Rectal smooth muscle tissue (tissue), 1 donor: ENCODE data around the gene FKBP11.
A peak's percentile ranks its signal among the peaks of the same experiment; 100 is the strongest.

Source experiments
- H3K27ac ChIP-seq: one replicate; pipeline ENCODE4 v1.7.0; 2013; ENCODE audit warnings: low read depth, low read length, inconsistent platforms
- H3K27me3 ChIP-seq: one replicate; pipeline ENCODE4 v1.7.0; 2013; ENCODE audit warnings: low read length; ENCODE audit not compliant: control insufficient read depth, insufficient read depth
- H3K36me3 ChIP-seq: one replicate; pipeline ENCODE4 v1.7.0; 2013; ENCODE audit warnings: low read length; ENCODE audit not compliant: control insufficient read depth, insufficient read depth
- H3K4me1 ChIP-seq: one replicate; pipeline ENCODE4 v1.7.0; 2013; ENCODE audit warnings: low read length; ENCODE audit not compliant: control insufficient read depth, insufficient read depth
- H3K4me3 ChIP-seq: one replicate; pipeline ENCODE4 v1.7.0; 2013; ENCODE audit warnings: low read length
- H3K9ac ChIP-seq: one replicate; pipeline ENCODE4 v1.7.0; 2013; ENCODE audit warnings: low read length

The FKBP11 gene

DNA sequence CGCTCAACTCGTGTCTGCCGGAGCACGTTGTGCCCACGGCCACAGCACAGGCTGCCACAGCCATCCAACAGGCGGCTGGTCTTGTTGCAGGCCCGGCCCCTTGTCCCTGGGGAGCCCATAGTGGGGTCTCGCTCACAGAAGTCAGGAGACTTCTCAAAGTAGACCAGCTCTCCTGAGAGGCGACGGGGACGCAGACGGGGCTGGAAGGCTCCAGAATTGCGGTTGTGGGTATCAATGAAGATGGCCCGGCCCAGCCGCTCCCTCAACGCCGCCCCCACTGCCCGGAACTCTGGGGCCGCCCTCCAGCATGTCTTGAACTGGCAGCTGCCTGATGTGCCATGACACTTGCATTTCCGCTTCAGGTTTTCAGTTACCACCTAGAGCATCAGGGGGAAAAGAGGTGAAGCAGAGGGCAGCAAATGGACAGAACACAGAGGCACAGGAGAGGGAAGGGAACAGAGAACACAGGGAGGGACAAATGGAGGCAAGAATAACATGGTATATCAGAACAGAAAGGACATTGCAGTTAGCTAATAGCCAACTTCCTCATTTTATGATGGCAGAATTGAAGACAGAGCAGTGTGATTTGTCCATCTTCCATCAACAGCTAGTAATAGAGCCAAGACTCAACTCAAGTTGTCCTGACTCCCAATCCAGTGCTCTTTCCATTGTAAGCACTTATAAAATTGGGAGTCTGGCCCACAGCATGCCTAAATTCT lies 41.0 kb upstream of the FKBP11 start:
- Histone ChIP-seq H3K4me3 (no peak overlapping the region), H3K27me3 (peaks cover 13% of the 10 kb centered on the region), H3K27ac (no peak overlapping the region), H3K9ac (no peak overlapping the region), H3K4me1 (no peaks in the 10 kb centered on the region), H3K36me3 (no peaks in the 10 kb centered on the region)

DNA sequence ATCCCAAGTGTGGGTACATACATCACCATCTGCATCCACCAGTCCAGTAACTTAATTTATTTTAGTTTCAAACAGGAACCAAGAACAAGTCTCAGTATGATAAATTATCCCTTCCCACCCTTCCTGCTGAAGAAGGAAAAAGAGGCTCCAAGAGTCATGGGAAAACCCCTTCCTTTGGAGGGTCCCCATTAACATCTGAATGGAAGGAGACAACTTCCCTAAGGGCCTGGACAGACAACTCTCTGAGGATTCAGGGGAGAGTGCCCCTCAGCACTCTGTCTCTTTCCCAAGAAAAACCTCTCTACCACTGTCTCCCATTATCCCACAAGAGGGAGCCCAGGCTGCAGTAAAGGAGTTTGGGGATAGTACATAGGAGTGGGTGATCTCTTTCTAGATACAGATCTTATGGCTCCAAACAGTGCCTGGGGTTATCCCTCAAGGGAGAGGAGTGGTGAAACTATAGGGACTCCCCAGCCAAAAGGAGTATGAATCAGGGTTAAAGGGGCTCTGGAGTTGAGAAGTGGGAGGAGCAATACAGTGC lies 40.1 kb upstream of the FKBP11 start:
- Histone ChIP-seq H3K27me3 (peaks cover 3% of the 10 kb centered on the region), H3K9ac (no peak overlapping the region), H3K36me3 (no peaks in the 10 kb centered on the region), H3K27ac (no peak overlapping the region), H3K4me1 (no peaks in the 10 kb centered on the region), H3K4me3 (no peak overlapping the region)

DNA sequence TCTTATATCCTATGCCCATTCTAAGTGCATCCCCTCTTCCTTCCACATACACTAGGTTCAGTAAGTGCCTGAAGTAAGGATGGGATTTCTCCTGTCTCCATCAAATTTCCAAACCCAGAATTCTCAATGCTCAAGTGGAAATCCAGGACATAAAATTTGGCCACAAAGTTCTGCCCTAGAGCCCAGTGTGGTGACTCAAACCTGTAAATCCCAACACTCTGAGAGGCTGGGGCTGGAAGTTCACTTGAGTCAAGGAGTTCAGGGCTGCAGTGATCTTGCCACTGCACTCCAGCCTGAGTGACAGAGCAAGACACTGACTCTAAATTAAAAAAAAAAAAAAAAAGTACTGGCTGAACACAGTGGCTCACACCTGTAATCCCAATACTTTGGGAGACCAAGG lies 36.5 kb upstream of the FKBP11 start:
- Histone ChIP-seq H3K4me1 (peaks cover 5% of the 10 kb centered on the region), H3K27me3 (no peaks in the 10 kb centered on the region), H3K4me3 (no peak overlapping the region), H3K27ac (no peak overlapping the region), H3K36me3 (no peaks in the 10 kb centered on the region), H3K9ac (no peak overlapping the region)

DNA sequence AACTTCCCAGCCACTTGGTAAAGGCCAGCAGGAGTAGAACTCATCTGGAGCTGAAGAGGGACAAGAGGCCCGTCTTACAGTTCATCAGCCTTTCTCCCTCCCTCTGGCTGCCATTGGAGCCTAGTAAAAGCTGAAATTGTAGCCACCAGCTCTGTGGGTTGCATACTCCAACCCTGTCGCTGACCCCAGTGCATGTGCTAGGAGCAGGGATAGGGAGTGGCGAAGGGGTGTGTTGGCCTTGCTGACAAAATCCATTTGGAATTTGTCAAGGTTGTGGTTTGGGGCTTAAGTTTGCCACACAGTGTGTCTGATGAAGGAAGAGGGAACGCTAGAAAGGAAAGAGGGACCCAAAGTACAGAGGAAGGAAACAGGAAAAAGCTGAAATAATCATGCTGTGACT lies 36.0 kb upstream of the FKBP11 start:
- H3K9ac ChIP-seq, result no peak overlapping the region
- no peak overlapping the region for H3K4me3 ChIP-seq
- H3K36me3 ChIP-seq, result no peaks in the 10 kb centered on the region
- H3K4me1 ChIP-seq, result peaks cover 5% of the 10 kb centered on the region
- H3K27me3 ChIP-seq, result no peaks in the 10 kb centered on the region
- H3K27ac ChIP-seq, result no peak overlapping the region

- no peak overlapping the region for H3K27ac ChIP-seq
- peaks cover 8% of the 10 kb centered on the region for H3K4me1 ChIP-seq
- no peaks in the 10 kb centered on the region for H3K36me3 ChIP-seq
- H3K4me3 ChIP-seq, result no peak overlapping the region
- H3K27me3 ChIP-seq, result no peaks in the 10 kb centered on the region
- H3K9ac ChIP-seq, result no peak overlapping the region
Observed at GRCh38 chr12:48960834-48961233, 35.5 kb upstream of the FKBP11 start.

DNA sequence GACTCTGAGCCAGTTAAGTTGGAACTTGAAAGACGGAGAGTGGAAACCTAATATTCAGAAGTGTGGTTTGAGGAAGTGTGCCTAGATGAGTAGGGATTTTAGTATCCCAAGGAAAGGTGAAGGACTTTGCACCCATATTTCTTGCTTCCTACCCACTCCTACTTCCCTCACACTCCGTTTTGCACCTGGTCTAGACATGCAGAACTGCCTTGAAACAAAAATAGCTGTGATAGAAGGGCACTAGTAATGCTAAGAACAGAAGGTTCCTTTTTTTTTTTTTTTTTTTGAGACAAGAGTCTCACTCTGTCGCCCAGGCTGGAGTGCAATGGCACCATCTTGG lies 32.7 kb upstream of the FKBP11 start:
- Histone ChIP-seq H3K27me3 (no peaks in the 10 kb centered on the region), H3K9ac (peak overlapping the region; percentile 32), H3K36me3 (peaks cover under 1% of the 10 kb centered on the region), H3K4me1 (peaks cover 9% of the 10 kb centered on the region), H3K4me3 (peak overlapping the region; percentile 96), H3K27ac (peak overlapping the region; percentile 10)

GRCh38 chr12:48957141-48958048 lies 32.1 kb upstream of the FKBP11 start, which contains the start of gene ARF3:
Gene ARF3, minus strand, starts transcription at chr12:48957487. Its CDS starts 16,392 bp downstream, at chr12:48941095.
- Histone ChIP-seq H3K36me3 (peaks cover 4% of the 10 kb centered on the region), H3K4me3 (peak within 1 kb of the TSS; percentile 96), H3K27me3 (no peaks in the 10 kb centered on the region), H3K9ac (peak within 1 kb of the TSS; percentile 90), H3K27ac (peak within 1 kb of the TSS; percentile 78), H3K4me1 (peaks cover 9% of the 10 kb centered on the region)

DNA sequence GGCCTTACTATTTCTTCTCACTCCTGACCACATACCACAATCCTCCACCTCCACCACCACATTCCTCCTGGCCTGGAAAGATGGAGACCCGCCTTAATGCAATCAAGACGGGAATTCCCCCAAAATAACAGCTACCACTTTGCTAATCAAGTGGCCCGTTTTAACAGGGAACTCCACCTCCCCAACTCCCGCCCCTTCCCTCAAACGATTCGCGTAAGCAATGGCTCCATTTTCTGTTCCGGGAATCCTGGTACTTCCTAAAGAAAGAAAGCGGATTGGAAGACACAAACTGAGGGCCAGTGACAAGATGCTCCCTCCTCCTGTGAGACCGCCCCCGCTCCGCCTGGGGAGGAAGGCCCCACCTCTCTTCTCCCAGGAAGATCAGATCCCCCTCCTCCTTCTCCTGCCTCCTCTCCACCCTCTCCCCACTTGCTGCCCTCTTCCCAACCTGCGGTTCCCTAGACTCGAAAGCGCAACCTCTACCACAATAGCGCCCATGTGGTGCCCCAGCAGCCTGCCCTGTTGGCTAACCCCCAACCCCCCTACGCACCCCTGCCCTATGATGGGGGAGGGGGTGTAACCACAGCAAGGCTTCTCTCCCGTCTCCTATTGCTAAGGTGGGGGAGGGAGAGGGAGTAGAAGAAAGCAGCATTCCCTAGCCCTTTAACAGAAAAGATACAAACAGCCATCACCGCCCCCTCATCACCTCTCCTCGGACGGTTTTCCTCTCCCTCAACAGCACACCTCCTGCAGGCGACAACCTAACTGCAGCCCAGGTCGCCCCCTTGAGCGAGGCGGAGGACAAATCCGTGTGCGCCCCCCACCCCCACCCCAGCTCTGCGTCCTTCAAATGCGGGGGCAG lies 31.2 kb upstream of the FKBP11 start:
- Histone ChIP-seq H3K4me1 (peaks cover 9% of the 10 kb centered on the region), H3K27me3 (no peaks in the 10 kb centered on the region), H3K9ac (peak overlapping the region; percentile 90), H3K27ac (peak overlapping the region; percentile 78), H3K36me3 (peaks cover 4% of the 10 kb centered on the region), H3K4me3 (peak overlapping the region; percentile 96)

- H3K27me3 ChIP-seq, result no peaks in the 10 kb centered on the region
- no peak overlapping the region for H3K27ac ChIP-seq
- H3K9ac ChIP-seq, result no peak overlapping the region
- H3K4me1 ChIP-seq, result peaks cover 9% of the 10 kb centered on the region
- H3K4me3 ChIP-seq, result no peak overlapping the region
- H3K36me3 ChIP-seq, result peaks cover 4% of the 10 kb centered on the region
Observed at GRCh38 chr12:48954841-48955501, 29.7 kb upstream of the FKBP11 start.

DNA sequence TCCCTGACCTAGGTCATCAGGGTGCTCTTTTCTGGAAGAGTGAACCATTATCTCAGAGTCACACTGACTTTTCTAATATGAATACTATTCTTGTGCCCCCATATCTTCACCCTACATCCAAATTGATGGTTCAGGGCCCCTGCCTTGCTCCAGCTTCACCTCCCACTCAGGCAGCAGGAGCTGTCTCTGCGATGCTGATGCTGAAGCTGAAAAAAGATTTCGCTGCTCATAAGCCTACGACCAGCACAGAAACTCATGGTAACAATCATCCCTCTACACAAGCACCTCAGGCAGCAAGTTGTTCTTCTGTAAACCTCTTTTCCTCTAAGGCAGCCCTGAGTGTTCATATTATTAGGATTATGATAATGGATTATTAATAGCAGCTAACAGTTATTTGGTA lies 28.8 kb upstream of the FKBP11 start:
- Histone ChIP-seq H3K4me1 (peaks cover 9% of the 10 kb centered on the region), H3K27ac (no peak overlapping the region), H3K27me3 (no peaks in the 10 kb centered on the region), H3K36me3 (peaks cover 4% of the 10 kb centered on the region), H3K4me3 (no peak overlapping the region), H3K9ac (no peak overlapping the region)

DNA sequence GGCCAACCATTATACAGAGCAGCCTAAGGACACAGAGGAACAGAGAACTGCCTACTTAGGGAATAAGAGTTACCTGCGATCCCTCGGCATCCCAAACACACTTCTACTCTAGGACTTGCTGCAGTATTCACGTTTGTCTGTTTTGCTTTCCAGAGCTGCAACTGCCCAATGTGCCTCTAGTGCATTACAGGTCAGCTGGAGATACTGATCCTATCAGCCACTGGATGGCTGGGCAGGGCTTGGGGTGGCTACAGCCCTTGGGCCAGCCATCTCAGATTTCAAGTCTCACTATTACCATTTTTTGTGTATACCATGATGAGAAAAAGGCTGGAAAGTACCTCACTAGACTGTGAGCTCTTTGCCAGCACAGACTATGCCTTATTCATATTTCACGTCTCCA lies 27.4 kb upstream of the FKBP11 start:
- Histone ChIP-seq H3K27ac (no peak overlapping the region), H3K27me3 (no peaks in the 10 kb centered on the region), H3K9ac (no peak overlapping the region), H3K4me3 (no peak overlapping the region), H3K4me1 (peaks cover 5% of the 10 kb centered on the region), H3K36me3 (peaks cover 4% of the 10 kb centered on the region)
